Measurements from ENCODE around the gene FXYD1.

The FXYD1 gene

GRCh38 chr19:35108730-35109129 lies 29.9 kb upstream of the FXYD1 start:
- no peak for DNase-seq

GRCh38 chr19:35109395-35110112 lies 29.1 kb upstream of the FXYD1 start:
- no peak for DNase-seq

DNA sequence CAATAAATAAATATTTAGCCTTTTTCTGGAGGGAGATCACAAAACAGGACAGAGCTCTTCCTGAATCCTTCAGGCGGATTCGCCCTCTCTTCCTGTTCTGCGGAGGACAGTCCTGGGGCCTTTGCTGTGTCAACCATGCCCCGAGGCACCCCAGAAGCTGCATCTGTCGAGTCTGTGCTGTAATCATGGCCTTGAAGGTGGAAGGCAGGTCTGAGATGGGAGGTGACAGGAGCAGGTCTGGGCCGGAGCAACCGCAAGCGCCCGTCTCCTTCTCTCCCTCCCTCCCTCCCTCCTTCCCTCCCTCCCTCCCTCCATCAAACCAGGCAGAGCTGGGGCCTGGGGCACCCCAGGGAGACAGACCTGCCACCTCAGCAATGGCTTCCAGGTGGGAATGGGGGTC lies 27.6 kb upstream of the FXYD1 start:
- no peak for DNase-seq

- DNase-seq = no peak
Observed at GRCh38 chr19:35112995-35113688, 25.5 kb upstream of the FXYD1 start.

GRCh38 chr19:35114353-35115176 lies 24.1 kb upstream of the FXYD1 start:
- DNase-seq = peak; percentile 75

DNA sequence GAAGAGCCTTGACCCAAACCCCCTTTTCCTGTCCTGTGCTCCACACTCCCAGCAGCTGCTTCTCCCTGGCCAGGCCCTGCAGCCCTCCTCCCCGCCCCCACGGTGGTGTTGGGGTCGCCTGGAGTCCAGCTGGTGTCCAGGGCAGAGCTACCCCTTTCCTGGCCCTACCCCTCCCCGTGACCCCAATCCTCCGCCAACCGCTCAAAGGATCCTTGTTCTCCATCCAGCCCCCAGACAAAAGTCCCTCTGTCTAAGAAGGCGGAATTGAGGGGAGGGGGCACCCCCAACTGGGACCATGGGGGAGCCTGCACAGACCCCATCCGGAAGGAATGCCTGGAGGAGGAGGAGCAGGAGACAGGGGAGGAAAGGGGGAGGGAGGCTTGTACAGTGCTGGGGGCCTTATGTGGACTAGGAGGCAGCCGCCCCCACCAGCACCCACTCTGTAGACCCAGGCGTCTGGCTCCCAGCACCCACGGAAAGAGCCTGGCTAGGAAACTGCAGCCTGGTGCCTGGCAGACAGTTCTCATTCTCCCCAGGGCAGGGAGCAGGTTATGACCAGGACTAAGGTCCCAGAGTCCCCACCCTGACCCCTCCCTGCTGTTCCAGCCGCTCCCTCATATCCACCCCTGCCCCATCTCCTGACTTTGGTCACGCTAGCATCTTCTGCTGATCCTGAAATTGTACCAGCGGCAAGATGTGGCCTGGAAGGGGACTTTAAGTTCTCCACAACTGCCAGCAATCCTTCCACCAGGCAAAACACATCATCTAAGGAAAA lies 23.3 kb upstream of the FXYD1 start, which contains the start of gene FXYD3:
Gene FXYD3 (plus strand): TSS at position 647 of the 775 bp plus-strand sequence. CDS start 3,554 bp downstream, outside the sequence.
- DNase-seq = no peak

GRCh38 chr19:35116072-35116801 lies 22.4 kb upstream of the FXYD1 start:
- no peak for DNase-seq

GRCh38 chr19:35117116-35117515 lies 21.5 kb upstream of the FXYD1 start:
- DNase-seq = no peak

GRCh38 chr19:35117799-35118198 lies 20.8 kb upstream of the FXYD1 start:
- DNase-seq = no peak

DNA sequence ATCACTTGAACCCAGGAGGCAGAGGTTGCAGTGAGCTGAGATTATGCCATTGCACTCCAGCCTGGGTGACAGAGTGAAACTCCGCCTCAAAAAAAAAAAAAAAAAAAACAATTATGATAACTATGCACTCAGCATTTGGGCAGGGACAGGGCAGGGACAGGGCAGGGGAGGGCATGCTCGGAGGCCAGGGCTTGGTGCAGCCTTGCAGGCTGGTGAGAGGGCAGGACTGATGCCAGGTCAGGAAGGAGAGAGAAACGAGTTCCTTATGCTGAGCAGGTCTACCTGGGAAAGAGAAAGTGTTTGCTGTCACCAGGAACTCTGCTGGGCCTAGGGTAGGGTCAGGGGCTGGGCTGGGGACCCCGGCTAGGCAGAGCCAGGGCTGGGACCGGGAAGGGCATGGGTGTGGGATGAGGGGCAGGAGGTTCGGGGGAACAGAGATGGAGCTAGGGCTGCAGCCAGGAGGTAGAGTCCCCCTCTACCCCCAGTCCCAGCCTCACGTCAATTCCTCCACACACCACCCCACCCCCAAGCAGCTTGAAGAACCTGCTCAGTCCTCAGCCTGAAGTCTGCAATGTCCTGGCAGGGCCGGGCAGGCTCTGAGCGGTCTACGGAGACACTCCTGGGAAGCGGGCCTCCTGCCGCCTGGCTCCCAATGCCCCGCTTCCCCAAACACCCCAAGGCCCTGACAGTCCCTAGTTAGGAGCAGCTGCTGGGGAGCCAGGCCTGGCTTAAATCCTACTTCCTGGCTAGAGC lies 20.2 kb upstream of the FXYD1 start:
- DNase-seq = no peak

GRCh38 chr19:35119091-35119490 lies 19.5 kb upstream of the FXYD1 start:
- DNase-seq = no peak

DNA sequence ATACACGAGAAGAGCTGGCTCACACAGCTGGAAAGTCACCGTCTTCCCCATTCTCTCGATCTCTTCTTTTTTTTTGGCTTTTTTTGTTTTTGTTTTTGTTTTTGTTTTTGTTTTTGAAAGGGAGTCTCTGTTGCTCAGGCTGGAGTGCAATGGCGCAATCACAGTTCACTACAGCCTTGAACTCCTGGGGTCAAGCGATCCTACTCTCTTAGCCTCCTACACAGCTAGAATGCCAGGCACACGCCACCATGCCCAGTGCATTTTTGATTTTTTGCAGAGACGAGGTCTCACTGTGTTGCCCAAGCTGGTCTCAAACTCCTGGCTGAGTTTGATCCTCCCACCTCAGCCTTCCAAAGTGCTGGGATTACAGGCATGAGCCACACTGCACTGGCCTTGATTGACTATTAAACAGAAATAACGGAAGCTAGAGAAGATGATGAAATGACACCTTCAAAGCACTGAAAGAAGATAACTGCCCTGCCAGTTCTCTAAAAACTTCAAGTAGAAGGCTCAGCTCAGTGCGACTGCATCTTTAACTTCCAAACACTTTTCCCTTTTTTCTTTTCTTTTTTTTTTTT lies 19.0 kb upstream of the FXYD1 start:
- no peak for DNase-seq

DNA sequence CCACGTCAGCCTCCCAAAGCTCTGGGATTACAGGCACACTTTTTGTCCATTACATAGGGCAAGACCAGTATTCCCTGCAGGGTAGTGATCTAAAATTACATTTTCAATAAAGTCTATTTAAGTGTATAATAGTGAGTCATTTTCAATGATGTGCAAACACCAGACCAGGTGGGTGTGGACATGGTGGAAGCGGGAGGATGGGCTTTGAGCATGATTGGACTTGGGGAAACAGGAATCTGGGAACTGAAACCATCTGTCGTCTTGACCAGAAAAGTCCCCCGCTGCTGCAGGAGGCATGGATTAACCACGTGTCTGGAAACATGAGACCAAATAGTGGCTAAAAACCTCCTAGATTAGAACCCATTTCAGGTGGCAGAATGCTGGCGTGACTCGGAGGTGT lies 18.1 kb upstream of the FXYD1 start:
- no peak for DNase-seq

GRCh38 chr19:35120898-35121297 lies 17.7 kb upstream of the FXYD1 start:
- DNase-seq = no peak

DNA sequence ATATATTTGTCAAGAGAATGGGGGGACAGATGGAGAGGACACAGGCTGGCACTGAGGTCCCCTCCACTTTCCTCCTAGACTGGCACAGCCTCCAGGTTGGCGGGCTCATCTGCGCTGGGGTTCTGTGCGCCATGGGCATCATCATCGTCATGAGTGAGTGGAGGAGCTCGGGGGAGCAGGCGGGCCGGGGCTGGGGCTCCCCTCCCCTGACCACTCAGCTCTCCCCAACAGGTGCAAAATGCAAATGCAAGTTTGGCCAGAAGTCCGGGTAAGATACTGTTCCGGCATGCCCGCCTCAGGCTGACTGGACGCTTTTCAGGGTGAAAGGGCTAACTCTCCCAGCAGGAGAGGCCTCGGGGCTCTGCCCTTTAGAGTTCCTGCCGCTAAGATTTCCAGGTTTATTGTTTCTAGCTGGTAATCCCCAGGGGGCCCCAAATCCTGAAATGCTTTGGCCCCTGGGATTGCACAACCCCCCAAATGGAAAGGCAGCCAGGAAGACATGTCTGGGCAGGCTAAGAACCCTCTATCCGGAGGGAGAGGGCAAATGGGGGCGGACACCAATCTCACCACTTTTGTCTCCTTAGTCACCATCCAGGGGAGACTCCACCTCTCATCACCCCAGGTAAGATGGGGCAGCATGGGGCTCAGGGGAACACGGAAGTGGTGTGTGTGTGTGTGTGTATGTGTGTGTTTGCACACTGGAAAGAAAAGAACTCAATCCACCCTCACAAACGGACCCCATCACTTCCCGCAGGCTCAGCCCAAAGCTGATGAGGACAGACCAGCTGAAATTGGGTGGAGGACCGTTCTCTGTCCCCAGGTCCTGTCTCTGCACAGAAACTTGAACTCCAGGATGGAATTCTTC lies 15.7 kb upstream of the FXYD1 start:
- DNase-seq = no peak

DNA sequence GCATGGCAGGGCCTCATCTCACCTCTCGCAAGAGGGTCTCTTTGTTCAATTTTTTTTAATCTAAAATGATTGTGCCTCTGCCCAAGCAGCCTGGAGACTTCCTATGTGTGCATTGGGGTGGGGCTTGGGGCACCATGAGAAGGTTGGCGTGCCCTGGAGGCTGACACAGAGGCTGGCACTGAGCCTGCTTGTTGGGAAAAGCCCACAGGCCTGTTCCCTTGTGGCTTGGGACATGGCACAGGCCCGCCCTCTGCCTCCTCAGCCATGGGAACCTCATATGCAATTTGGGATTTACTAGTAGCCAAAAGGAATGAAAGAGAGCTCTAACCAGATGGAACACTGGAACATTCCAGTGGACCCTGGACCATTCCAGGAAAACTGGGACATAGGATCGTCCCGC lies 15.1 kb upstream of the FXYD1 start:
- no peak for DNase-seq

- peak; percentile 90 for DNase-seq
Observed at GRCh38 chr19:35124098-35125060, 14.2 kb upstream of the FXYD1 start.

GRCh38 chr19:35125270-35125717 lies 13.3 kb upstream of the FXYD1 start:
- DNase-seq = no peak

Data from stimulated activated CD4-positive, alpha-beta T cell treated with anti-CD3 and anti-CD28 coated beads, Interleukin-4, amount 100 ng/mL, for 24 hours (primary cell).